Measurements from ENCODE around the gene CCDC137. TPM values are rescaled to one million over a fixed set of nuclear protein-coding genes. Genes with fewer than 3 reads are reported as not detected.
A peak's percentile ranks its signal among the peaks of the same experiment; 100 is the strongest.

CCDC137 gene
- total and polyA plus RNA-seq, 2 of the 13 experiments (the other 11 are each of a cell fraction or from before 2014, with no cell fraction given), result 14.6 to 39.1 TPM

GRCh38 chr17:81713556-81714411 is 47.2 kb downstream of the CCDC137 start (continued):
- TF ChIP-seq HIC2 (CRISPR knock-in tag; IDR thresholded peaks at IDR 0.05; ENCODE audit: low read depth) (peak; percentile 92), IKZF5 (CRISPR knock-in tag; IDR thresholded peaks at IDR 0.05) (peak; percentile 76), RXRB (CRISPR knock-in tag; IDR thresholded peaks at IDR 0.05; ENCODE audit: borderline replicate concordance) (0 out of 2 replicates have a peak, but pooled peaks have one; percentile 65), ZNF10 (CRISPR knock-in tag; IDR thresholded peaks at IDR 0.05; ENCODE audit: borderline replicate concordance, low read depth) (no peak), AFF4 (CRISPR knock-in tag; IDR thresholded peaks at IDR 0.05) (peak; percentile 56; the same call in 1 of the 2 replicates), CENPX (CRISPR knock-in tag; IDR thresholded peaks at IDR 0.05) (no peak), CCAR2 (optimal IDR thresholded peaks at IDR 0.05; ENCODE audit: low read depth, low read length) (no peak), ZNF777 (CRISPR knock-in tag; IDR thresholded peaks at IDR 0.05) (peak; percentile 78; the same call in 1 of the 2 replicates), ZNF747 (CRISPR knock-in tag; IDR thresholded peaks at IDR 0.05; ENCODE audit: borderline replicate concordance) (peak; percentile 67), GATA4 (IDR thresholded peaks at IDR 0.05; ENCODE audit: borderline replicate concordance, low read depth) (no peak), ZFAT (CRISPR knock-in tag; conservative IDR thresholded peaks at IDR 0.05) (no peak), ZNF547 (CRISPR knock-in tag; IDR thresholded peaks at IDR 0.05) (0 out of 2 replicates have a peak, but pooled peaks have one; percentile 14), ZNF570 (CRISPR knock-in tag; IDR thresholded peaks at IDR 0.05; ENCODE audit: borderline replicate concordance) (no peak), SNRNP70 (IDR thresholded peaks at IDR 0.05; ENCODE audit: low read depth, low read length) (no peak), FOXP1 (IDR thresholded peaks at IDR 0.05) (no peak), FOXP1 (CRISPR knock-in tag; IDR thresholded peaks at IDR 0.05) (no peak), PRDM15 (CRISPR knock-in tag; IDR thresholded peaks at IDR 0.05) (no peak), ZFP36L2 (CRISPR knock-in tag; IDR thresholded peaks at IDR 0.05) (no peak), GABPA (IDR thresholded peaks at IDR 0.05; ENCODE audit: low read depth, low read length) (no peak), GABPA (CRISPR knock-in tag; IDR thresholded peaks at IDR 0.05; ENCODE audit: low read depth) (peak; percentile 83)
